HG03045 (cell line): Measurements from ENCODE around the gene XYLB.
"Not testable (repeated sequence)": the region's sequence is repeated elsewhere in the genome, so short reads cannot be mapped to it uniquely, and the experiment has no call there.

Experiments
- ATAC-seq: cut with Tn5 transposase; IDR thresholded peaks from one replicate; pipeline ENCODE4 v1.9.1; 2021; ENCODE audit warnings: mild to moderate bottlenecking, moderate library complexity; ENCODE audit not compliant: unreplicated experiment

XYLB gene

GRCh38 chr3:38346587-38347410, at the start of gene XYLB:
Gene XYLB (plus strand): TSS chr3:38346785. CDS start chr3:38346869, 84 bp downstream.
- peak; percentile 99 for ATAC-seq

- ATAC-seq = not testable (repeated sequence)
Measured at GRCh38 chr3:38297053-38297452, 49.5 kb upstream of the XYLB start.

- no peak for ATAC-seq
Measured at GRCh38 chr3:38297537-38297936, 49.0 kb upstream of the XYLB start.

DNA sequence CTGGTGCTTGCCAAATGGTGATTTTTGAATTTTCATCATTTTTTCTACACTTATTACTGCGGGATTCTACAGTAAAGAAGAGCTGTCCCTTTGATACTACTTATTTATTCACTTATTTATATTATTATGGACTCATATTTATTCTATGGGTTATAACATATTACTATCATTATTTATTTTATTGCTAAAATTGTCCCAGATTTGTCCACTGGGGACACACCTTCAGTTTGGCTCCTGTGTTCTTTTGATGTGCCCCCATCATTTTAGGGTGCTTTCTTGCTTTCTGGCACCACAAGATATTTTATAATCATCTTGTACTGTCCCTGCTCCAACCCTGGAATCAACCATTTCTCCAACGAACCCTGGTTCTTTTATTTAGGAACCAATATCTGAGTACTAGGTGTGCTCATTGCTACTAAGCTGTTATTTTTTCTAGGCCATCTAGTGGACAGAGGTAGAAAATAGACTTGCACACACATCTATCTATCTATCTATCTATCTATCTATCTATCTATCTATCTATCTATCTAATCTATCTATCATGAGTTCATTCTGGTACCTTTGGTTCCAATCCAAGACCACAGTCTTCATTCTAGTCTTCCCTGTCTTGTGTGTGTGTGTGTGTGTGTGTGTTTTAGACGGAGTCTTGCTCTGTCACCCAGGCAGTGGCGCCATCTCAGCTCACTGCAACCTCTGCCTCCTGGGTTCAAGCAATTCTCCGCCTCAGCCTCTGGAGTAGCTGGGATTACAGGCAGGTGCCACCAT, 48.5 kb upstream of the XYLB start:
- ATAC-seq = no peak

DNA sequence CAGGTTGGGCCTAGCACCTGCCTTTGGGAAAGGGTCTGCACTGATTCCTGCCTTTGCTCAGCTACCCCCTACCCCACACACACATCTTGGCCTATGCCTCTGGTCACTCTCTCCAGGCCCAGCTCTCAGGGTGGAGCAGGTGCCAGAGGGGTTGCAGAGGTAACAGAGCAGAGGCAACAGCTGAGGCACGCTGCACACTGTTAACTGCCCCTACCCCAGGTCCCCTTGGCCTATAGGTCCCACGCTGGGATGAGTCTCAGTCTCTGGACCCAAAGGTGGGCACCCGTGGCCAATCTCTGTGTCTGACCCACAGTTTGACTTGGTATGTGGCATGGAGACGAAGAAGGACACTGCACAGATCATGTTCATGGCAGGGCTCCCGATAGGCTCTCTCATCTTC, 39.6 kb upstream of the XYLB start:
- no peak for ATAC-seq

- no peak for ATAC-seq
Measured at GRCh38 chr3:38307599-38307998, 39.0 kb upstream of the XYLB start.

DNA sequence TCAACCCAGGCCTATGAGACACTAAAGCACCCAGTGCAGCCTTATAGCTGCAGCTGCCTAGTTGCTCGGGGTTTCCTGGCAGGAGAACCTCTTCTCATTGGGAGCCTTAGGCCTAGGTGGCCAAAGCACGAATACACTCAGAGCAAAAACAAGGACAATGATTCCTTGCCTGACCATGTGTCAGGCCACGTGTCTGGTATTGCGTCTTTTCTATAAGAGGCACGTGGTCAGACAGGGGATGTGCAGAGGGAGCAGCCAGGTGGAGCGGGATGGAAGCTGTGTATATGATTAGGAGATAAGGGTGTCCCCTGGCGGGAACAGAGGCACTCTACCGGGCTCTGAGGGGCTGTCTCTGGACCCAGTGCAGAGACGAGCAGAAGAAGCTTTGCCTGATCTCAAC, 38.1 kb upstream of the XYLB start:
- ATAC-seq = no peak

- ATAC-seq = no peak
Measured at GRCh38 chr3:38311476-38311875, 35.1 kb upstream of the XYLB start.

GRCh38 chr3:38311941-38312340, 34.6 kb upstream of the XYLB start:
- no peak for ATAC-seq

DNA sequence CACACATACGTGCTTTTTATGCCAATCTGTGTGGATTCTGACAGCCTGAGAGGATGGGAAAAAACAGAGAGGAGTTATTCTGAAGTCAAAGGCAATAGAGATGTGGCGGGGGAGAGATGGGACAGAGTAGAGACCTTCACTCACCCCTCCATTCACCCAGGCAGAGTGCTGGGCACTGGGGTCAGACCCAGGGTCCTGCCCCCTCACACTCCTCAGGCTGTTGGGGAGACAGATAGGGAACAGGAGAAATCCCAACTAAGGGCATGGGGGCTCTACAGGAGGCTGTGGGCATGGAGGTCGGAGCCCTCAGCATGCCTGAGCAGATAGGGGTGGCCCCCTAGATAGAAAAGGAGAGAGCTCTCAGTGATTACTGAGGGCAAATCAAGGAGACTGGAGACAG, 34.2 kb upstream of the XYLB start:
- no peak for ATAC-seq

- no peak for ATAC-seq
Measured at GRCh38 chr3:38313263-38313662, 33.3 kb upstream of the XYLB start.

GRCh38 chr3:38313695-38314094, 32.9 kb upstream of the XYLB start:
- ATAC-seq = no peak

DNA sequence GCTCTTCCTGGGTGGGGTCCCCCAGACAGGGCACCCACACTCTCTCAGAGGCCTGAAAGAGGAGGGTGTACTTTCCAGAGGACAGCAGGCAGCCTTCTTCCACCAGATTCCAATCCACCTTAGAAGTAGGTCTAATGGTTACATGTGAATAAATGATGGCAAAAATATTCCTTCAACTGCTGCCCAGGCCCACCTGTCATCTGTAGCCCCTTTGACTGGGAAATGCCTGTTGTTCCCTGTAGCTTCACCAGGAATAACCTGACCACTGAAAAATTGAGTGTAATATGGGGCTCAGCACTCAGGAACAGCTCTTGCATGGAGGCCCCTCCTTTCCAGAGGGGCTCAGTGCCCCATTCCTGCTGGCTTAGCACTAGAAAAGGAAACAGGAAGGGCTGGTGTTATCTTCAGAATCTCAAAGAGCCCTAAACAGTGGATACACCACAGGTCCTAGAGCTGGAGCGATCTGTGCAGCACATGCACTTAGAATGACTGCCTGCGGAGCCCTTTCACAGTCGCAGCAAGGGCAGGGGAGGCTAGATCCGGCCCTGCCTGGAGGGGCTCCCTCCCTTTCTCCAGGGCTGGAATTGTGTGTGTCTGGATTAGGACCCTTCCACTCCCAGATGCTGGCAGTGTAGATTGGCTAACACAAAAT, 32.3 kb upstream of the XYLB start:
- ATAC-seq = no peak

DNA sequence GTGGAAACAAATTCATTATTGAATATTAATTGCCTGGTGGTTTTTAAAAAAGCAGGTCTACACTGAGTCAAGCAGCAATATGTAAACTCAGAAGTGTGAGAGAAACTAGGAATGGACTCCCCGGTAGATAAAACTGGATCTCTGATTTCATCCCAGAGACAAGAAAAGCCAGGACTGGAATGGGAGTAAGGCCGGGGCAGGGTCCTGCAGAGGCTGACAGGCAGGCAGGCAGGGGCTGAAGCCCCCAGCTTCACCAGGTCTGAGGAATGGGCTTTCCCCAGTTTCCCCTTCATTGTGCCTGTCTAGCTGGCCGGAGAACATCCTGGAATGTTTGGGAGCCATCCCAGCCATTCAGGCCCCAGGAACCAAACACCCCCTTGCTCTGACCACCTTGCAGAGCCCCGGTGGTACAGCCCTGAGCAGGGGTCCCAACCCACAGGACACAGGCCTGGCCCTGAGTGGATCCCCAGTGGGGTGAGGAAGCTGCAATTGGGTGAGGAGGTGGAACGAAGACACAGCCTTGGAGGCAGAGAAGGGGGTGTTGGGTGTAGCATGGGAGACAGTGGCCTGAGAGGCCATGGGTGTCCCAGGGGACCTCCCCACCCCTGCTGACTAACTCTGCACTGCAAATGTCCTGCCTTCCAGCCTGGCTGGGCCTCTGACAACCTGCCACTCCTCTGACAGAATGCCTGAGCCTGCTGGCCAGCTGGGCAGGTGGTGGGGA, 31.7 kb upstream of the XYLB start:
- no peak for ATAC-seq

- ATAC-seq = no peak
Measured at GRCh38 chr3:38315488-38316230, 30.9 kb upstream of the XYLB start.

GRCh38 chr3:38316356-38317191, 30.0 kb upstream of the XYLB start:
- ATAC-seq = no peak

DNA sequence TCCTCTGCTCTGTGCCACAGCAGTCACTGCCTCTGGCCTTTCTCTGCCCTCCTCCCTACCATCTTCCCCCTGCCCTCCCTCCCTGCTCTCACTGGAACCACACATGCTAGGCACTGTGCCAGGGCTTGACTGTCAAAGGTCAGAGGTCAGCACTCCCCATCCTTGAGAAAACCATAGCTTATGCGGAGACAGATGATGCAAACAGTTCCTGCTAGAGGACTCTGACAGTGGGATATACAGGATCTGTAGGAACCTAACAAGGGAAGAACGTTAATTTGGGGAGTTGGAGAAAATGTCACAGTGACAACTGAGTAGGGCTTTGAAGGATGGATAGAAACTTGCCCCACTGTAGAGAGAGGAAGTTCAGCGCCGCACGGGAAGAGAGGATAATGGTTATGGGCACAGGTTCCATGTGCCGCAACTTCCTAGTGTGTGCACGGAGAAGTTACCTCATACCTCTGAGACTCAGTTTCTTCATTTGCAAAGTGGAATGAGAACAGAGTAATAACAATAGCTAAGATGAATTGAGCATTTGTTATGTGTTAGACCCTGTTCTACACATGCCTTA, 29.3 kb upstream of the XYLB start:
- ATAC-seq = no peak

GRCh38 chr3:38318766-38319671, 27.6 kb upstream of the XYLB start:
- ATAC-seq = no peak
